ENCODE data around the gene SLC17A9. TPM values are rescaled to one million over a fixed set of nuclear protein-coding genes. Genes with fewer than 3 reads are reported as not detected.

The SLC17A9 gene
- total RNA-seq, 1 donor from 2014 or later = 1.2 TPM

GRCh38 chr20:62962891-62963613 is 10.5 kb downstream of the SLC17A9 start:
- no peak overlapping the region for H3K27ac Mint-ChIP-seq (ENCODE audit: unreplicated experiment)
- TF ChIP-seq, protein P1, sequence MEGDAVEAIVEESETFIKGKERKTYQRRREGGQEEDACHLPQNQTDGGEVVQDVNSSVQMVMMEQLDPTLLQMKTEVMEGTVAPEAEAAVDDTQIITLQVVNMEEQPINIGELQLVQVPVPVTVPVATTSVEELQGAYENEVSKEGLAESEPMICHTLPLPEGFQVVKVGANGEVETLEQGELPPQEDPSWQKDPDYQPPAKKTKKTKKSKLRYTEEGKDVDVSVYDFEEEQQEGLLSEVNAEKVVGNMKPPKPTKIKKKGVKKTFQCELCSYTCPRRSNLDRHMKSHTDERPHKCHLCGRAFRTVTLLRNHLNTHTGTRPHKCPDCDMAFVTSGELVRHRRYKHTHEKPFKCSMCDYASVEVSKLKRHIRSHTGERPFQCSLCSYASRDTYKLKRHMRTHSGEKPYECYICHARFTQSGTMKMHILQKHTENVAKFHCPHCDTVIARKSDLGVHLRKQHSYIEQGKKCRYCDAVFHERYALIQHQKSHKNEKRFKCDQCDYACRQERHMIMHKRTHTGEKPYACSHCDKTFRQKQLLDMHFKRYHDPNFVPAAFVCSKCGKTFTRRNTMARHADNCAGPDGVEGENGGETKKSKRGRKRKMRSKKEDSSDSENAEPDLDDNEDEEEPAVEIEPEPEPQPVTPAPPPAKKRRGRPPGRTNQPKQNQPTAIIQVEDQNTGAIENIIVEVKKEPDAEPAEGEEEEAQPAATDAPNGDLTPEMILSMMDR (IDR thresholded peaks at IDR 0.05) = no peak
- DNase-seq (ENCODE audit: low spot score) = no peak
- H3K4me3 Mint-ChIP-seq (ENCODE audit: unreplicated experiment) = no peak overlapping the region
- H3K4me1 Mint-ChIP-seq (ENCODE audit: low read depth) = no peaks in the 10 kb centered on the region
- H3K36me3 Mint-ChIP-seq (ENCODE audit: low read depth) = no peaks in the 10 kb centered on the region
- H3K27me3 Mint-ChIP-seq (ENCODE audit: low read depth) = peaks cover 10% of the 10 kb centered on the region
- no peaks in the 10 kb centered on the region for H3K9me3 Mint-ChIP-seq (ENCODE audit: low read depth)

- H3K27ac Mint-ChIP-seq (ENCODE audit: unreplicated experiment) = no peak overlapping the region
Measured at GRCh38 chr20:62963614-62964397, 11.3 kb downstream of the SLC17A9 start.

GRCh38 chr20:62964700-62965099 is 12.2 kb downstream of the SLC17A9 start:
- Mint-ChIP-seq H3K27ac (ENCODE audit: unreplicated experiment) (no peak overlapping the region), H3K36me3 (ENCODE audit: low read depth) (no peaks in the 10 kb centered on the region), H3K27me3 (ENCODE audit: low read depth) (peaks cover 15% of the 10 kb centered on the region), H3K4me1 (ENCODE audit: low read depth) (no peaks in the 10 kb centered on the region), H3K9me3 (ENCODE audit: low read depth) (no peaks in the 10 kb centered on the region), H3K4me3 (ENCODE audit: unreplicated experiment) (no peak overlapping the region)
- TF ChIP-seq, protein P1 (IDR thresholded peaks at IDR 0.05) = no peak
- no peak for DNase-seq (ENCODE audit: low spot score)

More at GRCh38 chr20:62963614-62964397, 11.3 kb downstream of the SLC17A9 start:
- H3K9me3 Mint-ChIP-seq (ENCODE audit: low read depth) = no peaks in the 10 kb centered on the region
- H3K27me3 Mint-ChIP-seq (ENCODE audit: low read depth) = peaks cover 10% of the 10 kb centered on the region
- no peaks in the 10 kb centered on the region for H3K36me3 Mint-ChIP-seq (ENCODE audit: low read depth)
- no peak for DNase-seq (ENCODE audit: low spot score)
- TF ChIP-seq, protein P1 (IDR thresholded peaks at IDR 0.05) = no peak
- H3K4me3 Mint-ChIP-seq (ENCODE audit: unreplicated experiment) = no peak overlapping the region
- no peaks in the 10 kb centered on the region for H3K4me1 Mint-ChIP-seq (ENCODE audit: low read depth)

DNA sequence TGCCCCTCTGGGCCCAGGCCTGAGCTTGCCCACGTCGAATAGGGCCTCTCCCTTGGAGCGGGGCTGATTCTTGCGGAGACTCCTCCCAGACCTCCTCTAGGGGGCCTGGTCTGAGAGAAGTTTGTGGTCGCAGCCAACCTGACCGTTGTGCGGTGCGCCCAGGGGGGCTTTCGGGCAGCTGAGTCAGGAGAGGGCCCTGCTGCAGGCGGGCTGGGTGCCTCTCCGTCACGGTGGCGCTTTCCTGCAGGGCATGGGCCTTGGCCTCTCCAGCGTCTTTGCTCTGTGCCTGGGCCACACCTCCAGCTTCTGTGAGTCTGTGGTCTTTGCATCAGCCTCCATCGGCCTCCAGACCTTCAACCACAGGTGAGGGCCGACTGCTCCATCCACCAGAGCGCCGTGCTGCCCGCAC is 12.9 kb downstream of the SLC17A9 start:
- H3K4me1 Mint-ChIP-seq (ENCODE audit: low read depth) = no peaks in the 10 kb centered on the region
- no peaks in the 10 kb centered on the region for H3K36me3 Mint-ChIP-seq (ENCODE audit: low read depth)
- H3K4me3 Mint-ChIP-seq (ENCODE audit: unreplicated experiment) = no peak overlapping the region
- H3K27ac Mint-ChIP-seq (ENCODE audit: unreplicated experiment) = no peak overlapping the region
- no peaks in the 10 kb centered on the region for H3K9me3 Mint-ChIP-seq (ENCODE audit: low read depth)
- H3K27me3 Mint-ChIP-seq (ENCODE audit: low read depth) = peaks cover 18% of the 10 kb centered on the region
- DNase-seq (ENCODE audit: low spot score) = no peak
- TF ChIP-seq, protein P1 (IDR thresholded peaks at IDR 0.05) = no peak
